DND-41 (cell line): Measurements from ENCODE around the gene ALDH1A3.

Experiments used
- ATAC-seq: fragments of 200-7000 bp; cut with Tn5 transposase; 3 replicates; pipeline ENCODE4 v1.9.1; 2021; ENCODE audit warnings: low read depth; ENCODE audit not compliant: insufficient read depth
- DNase-seq: peaks from one replicate; pipeline ENCODE4 v3.0.0-alpha.2; 2020
- H2AFZ ChIP-seq: 2 replicates; pipeline ENCODE4 v1.6.0; 2012; ENCODE audit warnings: low read depth, low read length
- H3K27ac ChIP-seq: 2 replicates; pipeline ENCODE4 v1.5.1; 2012; ENCODE audit warnings: low read length, inconsistent platforms
- H3K27me3 ChIP-seq: fragments of 200-600 bp; sonication (generic); 2 replicates; pipeline ENCODE4 v1.6.0; 2012; ENCODE audit warnings: low read length, mild to moderate bottlenecking, inconsistent platforms; ENCODE audit not compliant: insufficient read depth, poor library complexity
- H3K36me3 ChIP-seq: 2 replicates; pipeline ENCODE4 v1.5.1; 2012; ENCODE audit warnings: low read length, inconsistent platforms; ENCODE audit not compliant: insufficient read depth
- H3K4me1 ChIP-seq: 2 replicates; pipeline ENCODE4 v1.5.1; 2012; ENCODE audit warnings: mild to moderate bottlenecking, low read length; ENCODE audit not compliant: insufficient read depth
- H3K4me2 ChIP-seq: 2 replicates; pipeline ENCODE4 v1.6.0; 2012; ENCODE audit warnings: mild to moderate bottlenecking, moderate library complexity, low read length, inconsistent platforms; ENCODE audit not compliant: insufficient read depth
- H3K4me3 ChIP-seq, 2 experiments: fragments of 200-600 bp in 1 of 2; shearing (Covaris generic) in 1 of 2; 2 replicates each; pipeline ENCODE4 v1.5.1; 2012 to 2016; ENCODE audit warnings: inconsistent platforms in 2 of 2, low read length in 2 of 2, mild to moderate bottlenecking in 2 of 2, low read depth in 1 of 2, moderate library complexity in 1 of 2
- H3K79me2 ChIP-seq: 2 replicates; pipeline ENCODE4 v1.6.0; 2012; ENCODE audit warnings: low read length, inconsistent platforms; ENCODE audit not compliant: insufficient read depth
- H3K9ac ChIP-seq: 2 replicates; pipeline ENCODE4 v1.6.0; 2012; ENCODE audit warnings: low read depth, mild to moderate bottlenecking, inconsistent platforms, low read length, moderate library complexity
- H3K9me3 ChIP-seq: 2 replicates; pipeline ENCODE4 v1.5.1; 2012; ENCODE audit warnings: low read length, moderate library complexity, mild to moderate bottlenecking, inconsistent platforms; ENCODE audit not compliant: insufficient read depth, severe bottlenecking
- H4K20me1 ChIP-seq: 2 replicates; pipeline ENCODE4 v1.6.0; 2012; ENCODE audit warnings: low read length; ENCODE audit not compliant: insufficient read depth
- CTCF ChIP-seq: IDR thresholded peaks from 2 replicates; pipeline ENCODE4 v1.5.1; 2012; ENCODE audit warnings: borderline replicate concordance, low read length, moderate library complexity, mild to moderate bottlenecking; ENCODE audit not compliant: poor library complexity, severe bottlenecking; ENCODE audit errors: extremely low read depth
- EZH2 ChIP-seq: IDR thresholded peaks from 3 replicates; pipeline ENCODE4 v1.6.1; 2012; ENCODE audit warnings: borderline replicate concordance, low read depth, mild to moderate bottlenecking, moderate library complexity, low read length, inconsistent platforms; ENCODE audit not compliant: severe bottlenecking

Gene ALDH1A3

DNA sequence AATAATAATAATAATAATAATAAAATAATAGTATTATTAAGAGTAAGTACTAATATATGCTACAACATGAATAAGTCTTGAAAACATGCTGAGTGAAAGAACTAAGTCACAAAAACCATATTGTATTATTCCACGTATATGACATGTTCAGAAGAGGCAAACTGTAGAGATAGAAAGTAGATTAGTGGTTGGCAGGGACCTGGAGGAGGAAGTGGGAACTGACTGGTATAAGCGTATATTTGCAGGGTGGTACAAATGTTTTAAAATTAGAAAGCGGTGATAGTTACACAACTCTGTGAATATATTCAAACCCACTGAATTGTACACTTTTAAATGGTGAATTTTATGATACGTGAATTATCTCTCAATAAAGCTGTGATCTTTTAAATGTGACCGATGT is 72.3 kb downstream of the ALDH1A3 start:
- Histone ChIP-seq H3K4me3 (no peak overlapping the region), H3K27ac (no peak overlapping the region), H4K20me1 (no peaks in the 10 kb centered on the region), H3K9me3 (no peaks in the 10 kb centered on the region), H3K4me2 (no peak overlapping the region), H3K4me1 (no peaks in the 10 kb centered on the region), H3K79me2 (no peaks in the 10 kb centered on the region), H3K9ac (no peak overlapping the region), H3K36me3 (no peaks in the 10 kb centered on the region), H3K27me3 (no peaks in the 10 kb centered on the region), H2AFZ (no peak overlapping the region)
- TF ChIP-seq EZH2: no peak
- ATAC-seq: no peak
- DNase-seq: no peak

- Histone ChIP-seq H2AFZ (no peak overlapping the region), H3K4me1 (no peaks in the 10 kb centered on the region), H3K4me3 (no peak overlapping the region), H3K9ac (no peak overlapping the region), H3K9me3 (no peaks in the 10 kb centered on the region), H3K27me3 (peaks cover 3% of the 10 kb centered on the region), H3K36me3 (no peaks in the 10 kb centered on the region), H4K20me1 (no peaks in the 10 kb centered on the region), H3K27ac (no peak overlapping the region), H3K4me2 (no peak overlapping the region), H3K79me2 (no peaks in the 10 kb centered on the region)
- TF ChIP-seq EZH2 (no peak), CTCF (no peak)
- DNase-seq: no peak
- ATAC-seq: no peak
Observed at GRCh38 chr15:100952566-100952965, 72.9 kb downstream of the ALDH1A3 start.

DNA sequence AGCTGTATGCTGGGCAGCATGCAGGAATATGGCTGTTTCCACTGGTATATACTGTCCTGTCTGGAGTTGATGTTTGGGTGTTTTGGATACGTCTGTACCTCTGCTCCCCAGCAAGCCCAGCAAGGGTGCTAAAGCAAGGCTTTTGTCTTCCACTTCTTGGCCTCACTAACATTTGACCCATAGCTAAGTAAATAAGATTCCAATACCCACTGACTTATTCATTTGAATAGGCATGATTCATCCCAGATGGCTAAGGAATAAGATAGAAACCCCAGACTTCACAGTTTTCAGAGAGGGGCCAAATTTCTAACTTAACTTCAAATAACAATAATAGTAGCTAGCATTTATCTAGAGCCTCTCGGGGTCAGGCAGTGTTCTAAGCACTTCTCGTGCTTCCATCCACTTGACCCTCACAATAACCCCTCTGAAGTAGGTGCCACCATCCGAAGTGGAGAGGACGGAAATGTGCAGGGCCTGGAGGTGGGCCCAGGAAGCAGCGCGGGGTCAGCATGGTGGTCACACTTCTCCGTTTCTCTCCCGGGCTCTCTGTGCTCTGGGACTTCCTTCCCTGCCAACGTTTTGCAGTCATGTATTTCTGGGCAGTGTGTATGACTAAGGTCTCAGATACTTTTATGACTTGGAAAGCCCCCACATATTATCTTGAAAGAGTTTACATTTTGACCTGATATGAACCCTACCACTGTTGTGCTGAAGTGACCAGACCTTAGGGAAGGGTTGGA is 78.9 kb downstream of the ALDH1A3 start:
- Histone ChIP-seq H3K4me1 (no peaks in the 10 kb centered on the region), H3K9ac (no peak overlapping the region), H2AFZ (no peak overlapping the region), H3K4me2 (no peak overlapping the region), H3K36me3 (no peaks in the 10 kb centered on the region), H3K79me2 (no peaks in the 10 kb centered on the region), H3K4me3 (no peak overlapping the region), H3K9me3 (no peaks in the 10 kb centered on the region), H4K20me1 (no peaks in the 10 kb centered on the region), H3K27me3 (peaks cover 8% of the 10 kb centered on the region), H3K27ac (no peak overlapping the region)
- TF ChIP-seq CTCF (no peak), EZH2 (no peak)
- ATAC-seq (no peak), DNase-seq (no peak)

DNA sequence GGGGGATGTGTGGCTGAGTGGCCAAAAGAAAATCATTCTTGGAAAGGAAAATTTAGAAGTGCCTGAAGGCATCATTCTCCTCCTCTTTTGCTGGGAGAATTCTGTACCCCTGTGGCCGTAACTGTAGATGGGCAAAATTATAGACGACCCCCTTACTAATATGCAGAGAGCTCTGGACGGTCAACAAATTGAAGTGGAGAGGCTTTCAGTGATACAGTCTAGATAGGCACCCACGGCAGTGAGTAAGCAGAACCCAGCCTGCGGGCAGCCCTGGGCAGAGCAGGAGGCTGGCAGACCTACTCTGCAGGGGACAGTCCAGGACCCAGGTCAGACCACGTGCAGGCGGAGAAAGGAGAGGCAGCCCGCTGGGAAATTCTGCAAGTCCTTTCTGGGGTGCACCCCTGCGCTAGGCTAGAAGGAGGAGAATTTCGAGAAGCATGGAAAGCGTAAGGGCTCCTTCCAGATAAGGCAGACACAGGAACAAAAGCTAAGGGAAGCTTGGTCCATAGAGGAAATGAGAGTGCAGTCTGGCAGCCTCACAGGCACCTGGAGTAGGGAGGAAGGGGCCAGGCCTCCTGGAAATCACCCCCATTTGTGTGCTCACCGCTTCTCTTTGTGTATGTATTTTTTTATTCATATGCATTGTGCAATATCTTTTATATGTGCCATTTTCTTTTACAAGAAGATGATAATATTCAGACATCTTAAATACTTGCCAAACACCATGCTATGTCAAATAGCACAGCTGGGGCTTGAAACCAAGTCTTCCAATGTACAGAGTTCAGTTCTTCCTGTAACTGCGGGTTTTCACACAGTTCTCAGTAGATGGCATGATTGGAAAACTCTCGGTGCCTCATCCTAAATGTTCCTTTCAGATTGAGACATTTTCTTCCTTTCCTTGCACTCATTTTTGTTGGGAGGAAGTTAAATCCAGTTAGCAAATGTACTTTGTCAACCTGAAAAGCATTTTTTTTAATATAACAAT is 79.7 kb downstream of the ALDH1A3 start:
- Histone ChIP-seq H4K20me1 (no peaks in the 10 kb centered on the region), H3K4me3 (no peak overlapping the region), H3K9ac (no peak overlapping the region), H3K27me3 (peaks cover 8% of the 10 kb centered on the region), H3K79me2 (no peaks in the 10 kb centered on the region), H3K4me2 (no peak overlapping the region), H3K27ac (no peak overlapping the region), H2AFZ (no peak overlapping the region), H3K9me3 (no peaks in the 10 kb centered on the region), H3K36me3 (no peaks in the 10 kb centered on the region), H3K4me1 (no peaks in the 10 kb centered on the region)
- DNase-seq (no peak), ATAC-seq (no peak)
- TF ChIP-seq CTCF (no peak), EZH2 (no peak)
